HG03520 (cell line): ENCODE data around the gene ARHGEF1.

ENCODE experiments used
- ATAC-seq: cut with Tn5 transposase; IDR thresholded peaks from one replicate; pipeline ENCODE4 v1.9.1; 2021; ENCODE audit warnings: mild to moderate bottlenecking, moderate library complexity; ENCODE audit not compliant: unreplicated experiment

ARHGEF1 gene, protein sequence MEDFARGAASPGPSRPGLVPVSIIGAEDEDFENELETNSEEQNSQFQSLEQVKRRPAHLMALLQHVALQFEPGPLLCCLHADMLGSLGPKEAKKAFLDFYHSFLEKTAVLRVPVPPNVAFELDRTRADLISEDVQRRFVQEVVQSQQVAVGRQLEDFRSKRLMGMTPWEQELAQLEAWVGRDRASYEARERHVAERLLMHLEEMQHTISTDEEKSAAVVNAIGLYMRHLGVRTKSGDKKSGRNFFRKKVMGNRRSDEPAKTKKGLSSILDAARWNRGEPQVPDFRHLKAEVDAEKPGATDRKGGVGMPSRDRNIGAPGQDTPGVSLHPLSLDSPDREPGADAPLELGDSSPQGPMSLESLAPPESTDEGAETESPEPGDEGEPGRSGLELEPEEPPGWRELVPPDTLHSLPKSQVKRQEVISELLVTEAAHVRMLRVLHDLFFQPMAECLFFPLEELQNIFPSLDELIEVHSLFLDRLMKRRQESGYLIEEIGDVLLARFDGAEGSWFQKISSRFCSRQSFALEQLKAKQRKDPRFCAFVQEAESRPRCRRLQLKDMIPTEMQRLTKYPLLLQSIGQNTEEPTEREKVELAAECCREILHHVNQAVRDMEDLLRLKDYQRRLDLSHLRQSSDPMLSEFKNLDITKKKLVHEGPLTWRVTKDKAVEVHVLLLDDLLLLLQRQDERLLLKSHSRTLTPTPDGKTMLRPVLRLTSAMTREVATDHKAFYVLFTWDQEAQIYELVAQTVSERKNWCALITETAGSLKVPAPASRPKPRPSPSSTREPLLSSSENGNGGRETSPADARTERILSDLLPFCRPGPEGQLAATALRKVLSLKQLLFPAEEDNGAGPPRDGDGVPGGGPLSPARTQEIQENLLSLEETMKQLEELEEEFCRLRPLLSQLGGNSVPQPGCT

DNA sequence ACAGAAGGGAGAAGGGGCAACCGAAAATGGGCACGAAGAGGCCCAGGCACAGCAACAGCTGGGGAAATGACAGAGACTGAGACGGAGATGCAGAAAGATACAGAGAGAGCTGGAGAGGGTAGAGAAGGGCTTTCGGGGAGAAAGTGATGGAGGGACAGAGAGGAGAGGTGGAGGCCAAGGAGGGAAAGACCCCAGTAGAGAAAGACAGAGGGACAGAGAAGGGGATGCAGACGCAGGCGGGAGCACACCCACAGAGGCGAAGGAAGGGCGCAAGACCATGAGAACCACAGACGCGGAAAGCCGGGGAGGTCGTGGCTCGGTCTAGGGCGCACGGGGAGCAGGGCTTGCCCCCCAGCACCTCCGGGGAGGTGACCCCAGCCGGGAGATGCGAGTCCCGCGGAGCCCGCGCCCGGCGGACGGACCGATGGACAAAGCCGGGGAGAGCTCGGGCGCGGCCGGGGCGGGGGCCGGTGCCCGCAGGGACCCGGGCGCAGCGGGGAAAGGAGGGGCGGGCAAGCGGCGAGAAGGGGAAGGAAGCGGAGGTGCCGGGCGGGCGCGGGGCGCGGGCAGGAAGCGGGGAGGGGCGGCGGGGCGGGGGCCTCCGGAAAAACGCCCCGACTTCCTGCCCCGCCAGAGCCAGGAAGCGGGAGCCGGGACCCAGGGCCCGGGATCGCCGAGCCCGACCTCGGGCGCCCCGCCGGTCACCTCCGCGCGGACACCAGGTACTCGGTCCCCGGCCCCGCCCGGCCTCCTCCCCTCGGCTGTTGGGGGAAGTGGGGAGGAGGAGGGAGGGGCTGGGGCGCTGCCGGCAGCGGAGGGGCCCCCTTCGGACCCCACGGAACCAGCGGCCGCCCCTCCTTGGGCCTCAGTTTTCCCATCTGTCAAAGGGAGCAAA lies at the start of gene ARHGEF1:
Gene ARHGEF1, plus strand, starts transcription at position 617 of the 895 bp plus-strand sequence. CDS start 4,899 bp downstream, outside the sequence.
- no peak for ATAC-seq

DNA sequence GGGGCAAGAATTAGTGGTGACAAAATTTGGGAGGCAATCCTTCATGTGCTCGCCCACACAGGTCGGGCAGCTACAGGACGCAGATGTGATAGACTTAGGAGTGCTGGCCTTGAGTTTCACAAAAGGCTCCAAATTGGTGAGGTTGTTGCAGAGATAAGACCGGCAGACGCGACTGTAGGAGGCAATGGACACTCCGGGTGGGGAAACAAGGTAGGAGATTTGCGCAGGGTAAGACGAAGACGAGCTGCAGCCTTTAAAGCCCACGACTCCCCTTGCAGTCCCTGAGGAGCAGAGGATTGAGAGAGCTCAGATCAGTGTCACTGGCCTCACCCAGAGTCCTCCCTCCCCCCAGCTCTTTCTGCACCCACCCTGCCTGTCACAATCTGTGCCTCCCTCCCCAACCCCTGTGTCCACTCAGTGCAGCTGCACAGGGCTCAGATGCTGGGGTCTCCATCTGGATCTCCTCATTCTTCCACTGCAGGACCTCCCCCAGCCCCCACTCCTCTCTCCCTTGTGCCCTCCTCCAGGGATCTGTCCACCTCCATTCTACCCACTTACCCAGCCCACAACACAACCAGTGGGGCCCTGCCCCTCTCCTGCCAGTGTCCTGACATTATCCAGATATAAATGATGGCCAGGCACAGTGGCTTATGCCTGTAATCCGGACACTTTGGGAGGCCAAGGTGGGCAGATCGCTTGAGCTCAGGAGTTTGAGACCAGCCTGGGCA lies 44.8 kb upstream of the ARHGEF1 start:
- no peak for ATAC-seq

DNA sequence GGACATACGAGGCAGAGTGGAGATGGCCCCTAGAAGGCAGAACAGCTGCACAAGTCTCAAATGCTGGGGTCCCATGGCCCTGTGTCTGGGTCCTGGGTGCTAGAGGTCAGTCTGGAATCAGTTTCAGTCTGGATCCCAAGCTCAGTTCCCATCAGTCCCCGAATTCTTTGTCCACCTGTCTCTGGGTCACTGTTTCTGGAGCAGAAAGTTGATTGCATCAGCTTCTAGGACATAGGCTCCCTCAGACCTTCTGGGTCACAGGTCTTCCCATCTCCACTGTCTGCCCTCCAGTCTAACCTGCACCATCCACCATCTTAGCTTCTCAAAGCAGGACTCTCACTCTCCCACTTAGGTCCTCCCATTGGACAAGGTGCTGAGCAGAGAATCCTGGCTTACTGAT lies 43.8 kb upstream of the ARHGEF1 start:
- no peak for ATAC-seq

DNA sequence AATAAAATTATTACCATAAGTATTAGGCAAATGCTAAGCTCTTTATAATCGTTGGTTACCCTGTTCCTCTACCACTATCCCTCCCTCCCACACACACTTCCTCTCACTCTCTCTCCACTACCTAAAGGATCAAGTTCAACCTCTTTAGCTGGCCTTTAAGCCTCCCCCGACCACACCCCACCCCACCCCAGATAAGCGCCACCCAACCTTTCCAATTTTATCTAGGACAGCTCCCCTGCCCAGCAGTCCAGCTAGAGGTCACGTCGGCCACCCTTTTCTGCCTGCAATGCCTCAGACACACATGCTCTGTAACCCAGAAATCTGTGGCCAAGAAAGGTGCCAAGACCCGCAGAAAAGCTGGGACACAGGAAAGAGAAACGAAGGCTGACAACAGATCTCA lies 39.6 kb upstream of the ARHGEF1 start:
- no peak for ATAC-seq

DNA sequence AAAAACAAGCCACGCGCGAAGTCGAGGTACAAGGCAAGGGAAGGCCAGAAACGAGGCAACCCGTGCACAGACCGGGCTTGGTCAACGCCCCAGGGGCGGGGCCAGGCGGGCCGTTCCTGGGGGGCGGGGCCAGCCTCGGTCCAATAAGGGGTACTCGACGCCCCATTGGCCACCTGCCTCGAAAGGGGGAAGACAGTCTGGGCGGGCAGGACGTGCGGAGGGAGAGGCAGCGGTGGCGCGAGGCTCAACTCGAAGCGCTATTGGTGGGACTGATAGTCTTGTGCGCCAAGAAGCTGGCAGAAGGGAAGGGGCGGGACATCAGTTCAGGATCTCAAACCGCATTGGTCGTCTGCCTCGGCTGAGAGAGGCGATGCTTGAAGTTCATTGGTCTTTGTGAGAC lies 38.4 kb upstream of the ARHGEF1 start, which contains the start of gene LYPD4:
Gene LYPD4, minus strand, starts transcription at position 83 of the 400 bp plus-strand sequence. CDS start 5,398 bp downstream, outside the sequence.
- no peak for ATAC-seq

DNA sequence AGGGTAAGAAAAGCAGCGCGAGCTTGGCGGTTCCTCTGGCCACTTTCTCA lies 38.2 kb upstream of the ARHGEF1 start, which contains the start of gene DMRTC2:
Gene DMRTC2, plus strand, starts transcription at position 42 of the 50 bp plus-strand sequence. CDS start 2,387 bp downstream, outside the sequence.
- ATAC-seq, result no peak

DNA sequence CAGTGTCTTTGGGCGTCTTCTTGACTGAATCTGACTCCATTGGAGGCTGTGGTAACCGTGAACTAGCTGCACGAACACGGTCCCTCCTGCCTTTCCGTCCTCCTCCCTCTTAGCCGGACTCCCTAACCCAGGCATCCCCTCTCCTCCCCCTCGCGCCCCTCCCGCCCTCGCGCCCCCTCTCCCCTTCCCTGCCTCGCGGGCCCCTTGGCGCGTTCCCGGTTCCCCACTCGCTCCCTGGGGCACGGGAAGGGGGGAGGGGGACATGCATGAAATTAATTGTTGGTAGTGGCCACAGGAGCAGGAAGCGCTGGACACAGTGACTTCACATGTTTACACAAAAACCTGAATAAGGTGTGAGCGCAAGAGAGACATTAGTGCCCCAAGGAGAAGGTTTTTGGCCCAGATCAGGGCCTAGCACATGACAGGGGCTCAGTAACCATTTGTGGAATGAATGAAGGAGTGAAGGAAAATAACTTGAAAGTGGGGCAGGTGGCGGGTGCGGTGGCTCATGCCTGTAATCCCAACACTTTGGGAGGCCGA lies 37.9 kb upstream of the ARHGEF1 start:
- ATAC-seq, result no peak

DNA sequence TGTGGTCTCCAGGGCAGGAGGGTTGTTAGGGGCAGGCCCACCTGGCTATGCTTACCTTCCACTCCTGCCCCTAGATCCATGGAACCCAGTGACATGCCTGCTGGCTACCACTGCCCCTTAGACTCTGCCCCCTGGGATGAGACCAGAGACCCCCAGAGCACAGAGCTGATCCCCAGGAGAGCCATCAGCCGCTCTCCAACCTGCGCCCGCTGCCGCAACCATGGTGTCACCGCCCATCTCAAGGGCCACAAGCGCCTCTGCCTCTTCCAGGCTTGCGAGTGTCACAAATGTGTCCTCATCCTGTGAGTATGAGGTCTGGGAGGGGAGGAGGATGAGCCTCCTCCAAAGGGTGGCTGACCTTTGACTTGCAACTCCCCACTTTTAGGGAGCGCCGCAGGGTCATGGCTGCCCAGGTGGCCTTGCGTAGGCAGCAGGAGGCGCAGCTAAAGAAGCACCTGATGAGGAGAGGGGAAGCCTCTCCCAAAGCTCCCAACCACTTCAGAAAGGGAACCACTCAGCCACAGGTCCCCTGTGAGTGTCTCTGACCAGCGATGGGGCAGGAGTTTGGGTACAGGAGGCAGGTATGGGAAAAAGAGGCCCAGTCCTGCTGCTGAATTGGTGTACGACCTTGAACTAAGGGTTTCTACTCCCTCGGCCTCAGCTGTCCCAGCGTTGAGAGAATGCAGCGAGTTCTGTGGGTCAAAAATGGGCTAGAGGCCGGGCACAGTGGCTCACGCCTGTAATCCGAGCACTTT lies 35.5 kb upstream of the ARHGEF1 start:
- no peak for ATAC-seq

DNA sequence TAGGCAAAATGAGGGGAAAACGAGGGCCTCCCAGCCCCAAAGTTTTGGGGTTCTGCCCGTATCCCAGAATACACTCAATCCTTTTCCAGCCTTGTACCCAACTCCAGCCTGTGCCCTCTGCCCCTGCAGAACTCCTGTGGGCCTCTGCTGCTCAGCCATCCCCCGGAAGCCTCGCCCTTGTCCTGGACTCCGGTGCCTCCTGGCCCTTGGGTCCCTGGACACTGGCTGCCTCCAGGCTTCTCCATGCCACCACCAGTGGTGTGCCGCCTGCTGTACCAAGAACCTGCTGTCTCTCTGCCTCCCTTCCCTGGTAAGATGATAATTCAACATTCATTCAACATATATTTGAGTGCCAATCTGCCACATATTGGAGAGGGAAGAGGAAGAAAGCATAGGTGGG lies 34.3 kb upstream of the ARHGEF1 start:
- ATAC-seq, result no peak

DNA sequence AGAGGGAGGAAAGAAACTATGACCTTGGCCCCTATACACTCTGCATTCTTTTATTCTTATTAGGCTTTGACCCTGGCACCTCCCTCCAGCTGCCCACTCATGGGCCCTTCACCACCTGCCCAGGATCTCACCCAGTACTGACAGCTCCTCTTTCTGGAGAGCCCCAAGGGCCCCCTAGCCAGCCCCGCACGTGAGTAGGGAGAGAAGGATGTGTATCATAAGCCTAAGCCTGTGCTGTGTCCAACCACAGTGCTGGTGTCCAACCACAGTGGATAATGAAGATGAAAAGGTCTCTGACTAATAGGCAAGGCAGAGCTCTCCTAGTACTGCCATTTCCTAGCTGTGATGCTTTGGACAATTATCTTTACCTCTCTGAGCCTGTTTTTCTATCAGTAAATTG lies 33.9 kb upstream of the ARHGEF1 start:
- ATAC-seq, result no peak

DNA sequence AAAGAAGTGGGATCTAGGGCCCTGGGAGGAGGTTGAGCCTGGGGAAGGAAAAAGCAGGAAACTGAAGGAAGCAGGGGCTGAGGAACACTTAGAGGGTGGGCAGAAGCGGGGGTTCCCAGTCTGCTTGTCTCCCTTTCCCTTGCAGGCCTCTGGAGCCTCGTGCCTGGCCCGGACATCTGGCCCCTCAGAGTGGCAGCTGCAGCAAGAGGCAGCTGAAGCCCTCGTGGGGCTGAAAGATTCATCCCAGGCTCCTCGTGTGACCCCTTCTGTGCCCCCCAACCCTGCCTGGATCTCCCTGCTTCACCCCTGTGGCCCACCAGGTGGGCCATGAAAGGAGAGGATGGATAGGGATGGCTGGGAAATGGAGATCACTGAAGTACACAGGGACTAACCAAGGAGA lies 32.6 kb upstream of the ARHGEF1 start:
- ATAC-seq, result no peak

DNA sequence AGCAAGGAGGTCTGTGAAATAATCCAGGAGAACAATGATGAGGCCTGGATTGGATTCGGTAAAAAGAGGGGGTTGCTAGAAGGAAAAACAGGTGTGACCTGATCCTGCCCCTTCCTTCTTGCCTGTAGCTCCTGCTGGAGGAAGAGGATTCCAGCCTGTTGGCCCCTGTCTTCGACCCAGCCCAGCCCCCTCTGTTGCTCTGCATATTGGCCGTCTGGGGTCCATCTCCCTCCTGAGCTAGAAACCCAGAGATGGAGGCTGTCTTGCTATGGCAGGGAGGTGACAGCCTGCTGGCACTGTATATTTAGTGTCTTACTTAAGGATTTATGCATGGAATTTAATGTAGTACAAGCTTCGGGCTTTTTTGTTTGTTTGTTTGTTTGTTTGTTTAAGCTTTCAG lies 31.5 kb upstream of the ARHGEF1 start:
- ATAC-seq, result no peak

DNA sequence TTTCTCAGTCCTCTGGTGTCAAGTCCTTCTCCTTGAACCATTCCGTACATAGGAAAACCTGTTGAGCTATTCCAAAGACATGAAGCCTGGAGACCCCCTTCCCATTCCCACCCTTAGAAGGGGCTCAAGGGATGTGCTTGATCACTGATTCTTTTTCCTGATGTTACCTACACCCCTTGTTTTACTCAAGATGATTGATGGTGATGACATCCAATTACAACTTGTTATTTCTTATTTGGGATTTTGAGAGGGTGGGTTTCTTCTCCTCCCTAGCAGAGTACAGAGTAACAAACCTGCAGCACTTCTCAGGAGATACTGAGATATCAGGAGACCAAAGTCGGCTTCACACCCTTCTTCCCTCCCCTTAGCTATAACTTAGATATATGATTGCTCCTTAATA lies 29.6 kb upstream of the ARHGEF1 start:
- no peak for ATAC-seq

DNA sequence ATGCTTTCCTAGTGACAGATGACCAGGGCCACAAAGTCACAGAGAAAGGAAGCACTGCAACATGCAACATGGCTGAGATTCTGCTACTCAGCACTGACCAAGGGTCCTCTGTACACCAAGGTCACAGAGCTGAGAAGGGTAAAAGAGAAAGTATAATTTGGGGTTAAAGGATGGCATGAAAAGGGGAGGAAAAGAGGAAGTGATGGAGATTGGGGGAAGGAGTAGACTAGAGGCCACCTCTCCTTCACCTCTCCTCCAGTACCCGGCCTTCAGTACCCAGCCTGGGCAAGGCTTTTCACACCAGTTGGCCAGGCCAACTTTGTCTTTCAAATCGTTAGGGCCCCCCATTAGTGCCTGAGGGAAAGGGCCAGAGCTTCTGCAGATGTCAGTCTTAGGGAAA lies 29.2 kb upstream of the ARHGEF1 start:
- no peak for ATAC-seq

DNA sequence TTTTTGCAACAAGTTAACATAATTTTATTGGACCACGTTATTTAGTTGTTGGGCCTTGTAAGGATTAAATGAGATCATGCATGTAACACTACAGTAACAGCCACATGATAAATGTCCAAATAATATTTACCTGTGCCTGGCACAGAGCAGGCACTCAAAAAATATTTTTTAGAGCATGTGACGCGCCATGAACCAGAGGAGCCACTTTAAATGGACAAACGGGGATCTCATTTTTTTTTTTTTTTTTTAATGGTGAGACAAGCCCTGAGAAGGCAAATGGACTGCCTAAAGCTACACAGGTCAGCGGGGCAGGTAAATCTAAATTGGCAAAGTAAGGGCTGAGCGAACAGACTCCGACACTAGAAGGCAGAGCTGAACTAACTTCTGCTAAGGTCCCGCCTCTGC lies 23.8 kb upstream of the ARHGEF1 start:
- no peak for ATAC-seq

DNA sequence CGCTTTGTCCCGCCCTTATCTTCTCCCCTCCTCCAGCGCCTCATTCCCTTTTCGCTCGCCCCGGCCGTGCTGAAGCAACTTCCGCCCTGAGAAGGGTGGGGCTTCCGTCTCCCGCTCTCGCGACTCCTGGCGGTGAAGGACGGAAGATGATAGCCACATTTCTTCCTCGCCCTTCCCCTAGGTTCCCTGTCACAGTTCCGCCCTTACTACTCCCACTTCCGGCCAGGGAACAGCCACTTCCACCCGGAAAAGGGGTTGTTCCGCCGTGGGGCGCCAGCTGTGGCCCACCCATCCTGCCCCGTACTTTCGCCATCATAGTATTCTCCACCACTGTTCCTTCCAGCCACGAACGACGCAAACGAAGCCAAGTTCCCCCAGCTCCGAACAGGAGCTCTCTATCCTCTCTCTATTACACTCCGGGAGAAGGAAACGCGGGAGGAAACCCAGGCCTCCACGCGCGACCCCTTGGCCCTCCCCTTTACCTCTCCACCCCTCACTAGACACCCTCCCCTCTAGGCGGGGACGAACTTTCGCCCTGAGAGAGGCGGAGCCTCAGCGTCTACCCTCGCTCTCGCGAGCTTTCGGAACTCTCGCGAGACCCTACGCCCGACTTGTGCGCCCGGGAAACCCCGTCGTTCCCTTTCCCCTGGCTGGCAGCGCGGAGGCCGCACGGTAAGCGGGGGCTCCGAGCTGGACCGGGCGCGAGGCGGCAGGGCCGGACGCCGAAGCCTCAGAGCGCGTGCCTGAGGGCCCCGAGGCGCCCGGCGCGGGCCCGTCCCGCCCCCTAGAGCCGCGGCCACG lies 23.2 kb upstream of the ARHGEF1 start, which contains the start of gene RPS19:
Gene RPS19, plus strand, starts transcription at position 638 of the 801 bp plus-strand sequence. CDS start 520 bp downstream, outside the sequence.
- ATAC-seq, result peak; percentile 74

DNA sequence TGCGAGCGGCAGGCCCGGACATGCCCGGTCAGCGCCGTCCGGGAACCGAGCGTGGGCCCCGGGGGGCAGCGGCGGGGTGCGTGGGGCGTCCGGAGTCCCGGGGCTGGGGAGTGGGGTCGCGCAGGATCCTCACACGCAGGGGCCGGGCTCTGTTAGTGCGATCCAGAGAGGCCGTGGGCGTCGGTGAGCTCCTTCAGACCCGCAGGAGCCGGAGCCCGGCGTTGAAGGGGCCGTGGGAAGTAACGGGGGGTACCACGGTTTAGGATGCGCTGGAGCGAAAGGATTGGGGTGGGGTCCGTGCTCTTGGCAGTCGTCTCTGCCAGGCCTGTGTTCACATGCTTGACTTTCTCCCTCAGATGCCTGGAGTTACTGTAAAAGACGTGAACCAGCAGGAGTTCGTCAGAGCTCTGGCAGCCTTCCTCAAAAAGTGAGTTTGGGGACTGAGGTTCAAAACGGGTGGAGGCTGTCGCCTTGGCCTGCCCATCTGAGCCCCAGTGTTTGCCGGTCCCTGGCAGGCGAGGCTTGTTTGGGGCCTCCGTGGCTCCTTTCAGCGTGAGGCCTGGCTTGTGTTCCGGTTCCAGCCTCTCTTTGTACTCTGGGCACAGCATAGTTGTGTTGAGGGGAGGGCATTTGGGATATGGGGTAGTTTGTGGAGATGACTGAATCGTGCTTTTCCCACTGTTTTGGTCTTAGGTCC lies 22.4 kb upstream of the ARHGEF1 start:
- ATAC-seq, result no peak

DNA sequence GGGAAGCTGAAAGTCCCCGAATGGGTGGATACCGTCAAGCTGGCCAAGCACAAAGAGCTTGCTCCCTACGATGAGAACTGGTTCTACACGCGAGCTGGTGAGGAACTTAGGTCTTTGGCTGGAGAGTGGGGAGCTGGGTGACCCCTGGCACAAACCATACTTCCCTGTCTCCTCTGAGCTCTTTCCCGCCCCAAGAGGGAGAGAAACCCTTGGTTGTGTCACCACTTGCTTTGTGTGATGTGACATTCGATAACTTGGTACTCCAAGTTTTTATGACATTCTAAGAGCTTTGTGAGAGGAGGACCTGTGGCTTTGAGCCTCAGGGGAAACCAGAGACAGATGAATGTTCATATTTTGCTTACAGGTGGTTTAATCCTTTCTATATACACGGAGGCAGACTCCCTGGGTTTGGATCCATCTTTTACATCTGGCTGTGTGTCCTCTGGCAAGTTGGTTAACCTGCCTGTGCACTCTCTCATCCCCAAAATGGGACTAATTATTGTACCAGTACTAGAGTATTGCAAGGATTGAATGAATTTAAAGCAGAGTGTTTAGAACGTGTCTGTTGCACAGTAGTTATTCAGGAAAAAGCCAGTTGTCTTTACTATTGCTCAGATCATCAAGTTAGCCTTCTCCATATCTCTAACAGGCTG lies 21.7 kb upstream of the ARHGEF1 start:
- no peak for ATAC-seq
